M059J (cell line): Measurements from ENCODE around the gene NOL9. TPM values are rescaled to one million over a fixed set of nuclear protein-coding genes. Genes with fewer than 3 reads are reported as not detected.
"Not testable (repeated sequence)": the region's sequence is repeated elsewhere in the genome, so short reads cannot be mapped to it uniquely, and the experiment has no call there.

ENCODE experiments used
- DNase-seq: peaks from one replicate; pipeline ENCODE4 v3.0.0-alpha.2; 2012; ENCODE audit warnings: low read depth
- total RNA-seq: library from RNA; depleted of rRNA; stranded (reverse); fragments of >200 nt; shearing (Covaris generic); gene quantifications from 2 replicates; pipeline ENCODE4 v1.2.3, GENCODE V29; 2014; rRNA removed

NOL9 gene
- total RNA-seq = 13.2 and 25.5 TPM in 2 replicates

DNA sequence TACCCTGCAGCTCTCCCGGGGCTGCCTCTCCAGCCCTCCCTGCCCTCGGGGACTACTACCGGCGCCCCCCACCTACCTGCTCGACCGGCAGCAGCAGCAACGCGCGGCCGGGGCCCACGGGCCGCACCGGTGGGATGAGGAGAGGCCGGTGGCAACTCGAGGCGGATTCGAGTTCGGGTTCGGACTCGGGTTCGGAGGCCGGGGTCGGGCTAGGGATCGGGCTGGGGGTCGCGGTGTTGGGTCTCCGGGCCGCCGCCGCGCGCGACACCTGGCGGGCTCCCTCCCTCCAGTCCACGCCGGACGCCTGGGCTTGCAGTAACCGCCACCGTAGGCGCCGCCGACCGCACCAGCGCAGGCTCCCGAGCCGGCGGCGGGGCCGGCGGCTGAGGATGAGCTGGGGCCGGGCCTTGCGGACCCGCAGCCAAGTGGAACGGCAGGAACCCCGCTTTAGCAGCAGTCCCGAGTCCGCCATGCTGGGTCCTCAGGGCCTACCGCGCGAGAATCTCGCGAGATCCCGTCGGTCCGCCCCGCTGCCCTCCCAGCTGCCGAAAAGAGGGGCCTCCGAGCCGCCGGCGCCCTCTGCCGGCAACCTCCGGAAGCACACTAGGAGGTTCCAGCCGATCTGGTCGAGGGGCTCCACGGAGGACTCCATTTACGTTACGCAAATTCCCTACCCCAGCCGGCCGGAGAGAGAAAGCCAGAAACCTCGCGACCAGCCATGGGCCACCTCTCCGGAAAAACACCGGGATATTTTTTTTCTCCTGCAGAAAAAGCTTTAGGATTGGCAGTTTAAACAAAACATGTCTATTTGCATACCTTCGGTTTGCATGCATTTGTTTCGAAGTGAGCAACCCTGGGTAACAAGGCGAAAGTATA is at the start of gene NOL9:
NOL9 (minus strand) TSS at position 483 of the 876 bp plus-strand sequence; CDS start at position 472, 11 bp downstream.
- DNase-seq = peak; percentile 90

DNA sequence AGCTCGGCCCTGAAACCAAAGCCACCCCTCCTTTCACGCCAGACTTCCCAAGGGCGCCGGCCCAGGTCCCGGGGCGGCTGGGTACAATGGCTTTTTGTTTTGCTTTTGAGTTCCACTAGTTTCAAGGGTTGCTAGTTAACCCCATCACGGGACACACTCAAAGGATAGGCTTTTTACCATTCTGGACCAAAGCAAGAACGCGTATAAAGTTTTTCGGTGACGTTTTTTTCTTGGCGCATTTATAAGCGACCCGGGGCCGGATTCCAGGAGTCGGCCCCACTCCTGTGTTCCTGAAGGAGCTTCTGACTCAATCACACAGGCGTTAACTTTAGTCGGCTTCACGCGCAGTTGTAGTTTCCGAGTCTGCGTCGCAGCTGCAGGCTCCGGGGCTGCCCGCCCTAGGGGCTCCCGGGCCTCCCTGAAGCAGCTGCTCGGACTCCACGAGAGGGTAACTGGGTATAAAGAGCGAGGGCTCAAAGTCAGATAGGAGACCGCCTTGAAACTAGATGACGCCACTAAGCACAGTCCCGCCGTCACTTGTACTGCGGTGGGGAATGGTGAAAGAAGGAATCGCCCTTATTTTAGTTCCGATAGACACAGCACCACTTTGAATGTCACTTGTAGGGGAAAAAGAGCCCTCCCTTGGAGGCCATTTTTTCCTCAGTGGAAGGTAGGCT is 49.1 kb upstream of the NOL9 start:
- peak; percentile 77 for DNase-seq

DNA sequence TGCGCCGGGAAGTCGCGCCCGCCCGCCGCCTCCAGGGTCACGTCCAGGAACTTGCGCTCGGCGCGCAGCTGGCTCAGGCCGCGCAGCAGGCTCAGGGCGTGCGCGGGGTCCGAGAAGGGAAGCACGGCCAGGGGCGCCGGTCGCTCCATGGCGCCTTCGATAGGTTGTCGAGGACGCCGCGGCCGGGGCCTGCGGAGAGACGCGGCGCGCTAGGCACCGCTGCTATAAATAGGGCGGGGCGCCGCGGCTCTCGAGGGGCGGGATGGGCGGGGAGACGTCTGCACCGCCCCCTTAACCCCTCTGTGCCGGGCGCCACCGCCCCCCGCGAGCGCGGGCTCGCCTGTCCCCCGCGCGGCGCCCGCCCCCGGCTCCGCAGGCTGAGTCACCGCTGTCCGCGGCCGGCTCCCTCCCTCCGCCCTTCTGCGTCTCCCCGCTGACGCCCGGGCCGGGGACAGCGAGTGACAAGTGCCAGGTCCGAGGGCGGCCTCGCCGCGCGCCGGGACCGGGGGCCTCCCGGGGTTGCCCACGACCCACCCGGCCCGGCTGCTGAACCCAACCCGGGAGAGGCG is 48.4 kb upstream of the NOL9 start, which contains the start of gene KLHL21:
KLHL21 (minus strand) TSS at position 201 of the 569 bp plus-strand sequence; CDS start at position 149, 52 bp downstream.
- peak; percentile 87 for DNase-seq

DNA sequence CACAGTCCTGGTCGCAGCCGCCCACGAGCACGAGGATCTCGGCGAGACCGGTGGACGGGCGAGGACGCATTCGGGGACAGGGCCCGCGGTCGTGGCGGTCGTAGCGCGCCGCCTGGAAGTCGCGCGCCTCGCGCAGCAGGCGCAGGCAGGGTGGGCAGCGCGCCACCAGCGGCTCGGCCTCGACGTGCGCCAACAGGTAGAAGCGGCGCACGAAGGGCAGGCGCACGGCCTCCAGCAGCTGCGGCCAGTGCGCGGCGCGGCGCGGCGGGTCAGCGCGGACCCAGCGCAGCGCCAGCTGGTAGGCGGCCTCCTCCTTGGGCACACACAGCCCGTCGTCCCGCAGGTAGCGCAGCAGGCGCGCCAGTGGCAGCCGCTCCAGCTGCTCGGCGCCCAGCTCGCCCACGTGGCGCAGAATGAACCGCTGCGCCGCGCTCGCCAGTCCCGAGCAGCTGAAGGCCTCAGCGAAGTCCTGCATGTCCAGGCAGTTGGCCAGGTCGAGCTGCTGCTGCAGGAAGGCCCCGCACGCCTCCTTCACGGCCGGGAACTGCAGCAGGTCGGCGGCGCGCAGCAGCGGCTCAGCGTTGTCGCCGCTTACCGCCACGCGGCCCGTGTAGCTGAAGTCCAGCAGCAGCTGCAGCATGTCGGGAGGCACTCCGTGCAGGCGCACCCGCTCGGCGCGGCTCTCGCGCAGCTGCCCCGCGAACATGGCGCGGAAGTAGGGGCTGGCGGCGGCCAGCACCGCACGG is 47.8 kb upstream of the NOL9 start:
- peak; percentile 62 for DNase-seq

DNA sequence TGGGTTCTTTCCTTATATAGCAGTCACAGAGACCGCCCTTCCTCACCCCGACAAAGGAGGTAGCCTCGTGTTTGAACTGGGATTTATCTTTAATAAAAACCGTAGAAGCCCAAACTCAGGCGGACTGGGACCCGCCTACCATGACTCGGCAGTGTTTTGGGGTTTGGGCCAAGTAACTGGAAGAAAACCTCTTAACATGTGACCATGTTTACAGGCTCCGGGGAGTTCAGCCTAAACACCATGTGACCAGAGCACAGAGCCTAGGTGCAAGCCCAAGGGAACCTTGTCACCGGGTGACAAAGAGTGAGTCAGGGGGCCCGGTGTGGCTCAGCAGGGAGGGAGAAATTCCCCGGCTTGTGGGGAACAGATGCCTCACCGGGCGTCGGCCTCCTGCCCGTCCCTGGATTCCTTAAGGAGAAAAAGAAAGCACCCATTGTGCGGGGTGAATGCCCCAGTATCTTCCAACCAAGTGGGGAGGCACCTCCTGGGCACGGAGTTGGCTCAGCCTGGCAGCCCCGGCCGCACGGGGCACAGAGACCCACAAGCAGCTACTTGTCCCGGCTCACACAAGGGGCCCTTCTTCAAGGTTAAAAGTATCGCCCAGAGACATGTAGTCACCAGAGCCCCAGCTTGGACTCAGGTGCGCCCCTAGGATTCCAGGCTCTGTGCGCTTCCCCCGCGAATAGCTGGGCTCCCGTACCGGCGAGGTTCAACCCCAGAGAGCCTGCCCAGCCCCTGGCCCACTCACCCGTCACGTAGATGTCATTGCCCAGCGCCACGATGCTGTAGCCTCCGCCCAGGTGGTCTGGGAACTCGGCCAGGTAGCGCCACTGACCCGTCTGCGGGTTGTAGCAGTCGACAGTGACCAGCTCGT is 47.0 kb upstream of the NOL9 start:
- peak; percentile 98 for DNase-seq

DNA sequence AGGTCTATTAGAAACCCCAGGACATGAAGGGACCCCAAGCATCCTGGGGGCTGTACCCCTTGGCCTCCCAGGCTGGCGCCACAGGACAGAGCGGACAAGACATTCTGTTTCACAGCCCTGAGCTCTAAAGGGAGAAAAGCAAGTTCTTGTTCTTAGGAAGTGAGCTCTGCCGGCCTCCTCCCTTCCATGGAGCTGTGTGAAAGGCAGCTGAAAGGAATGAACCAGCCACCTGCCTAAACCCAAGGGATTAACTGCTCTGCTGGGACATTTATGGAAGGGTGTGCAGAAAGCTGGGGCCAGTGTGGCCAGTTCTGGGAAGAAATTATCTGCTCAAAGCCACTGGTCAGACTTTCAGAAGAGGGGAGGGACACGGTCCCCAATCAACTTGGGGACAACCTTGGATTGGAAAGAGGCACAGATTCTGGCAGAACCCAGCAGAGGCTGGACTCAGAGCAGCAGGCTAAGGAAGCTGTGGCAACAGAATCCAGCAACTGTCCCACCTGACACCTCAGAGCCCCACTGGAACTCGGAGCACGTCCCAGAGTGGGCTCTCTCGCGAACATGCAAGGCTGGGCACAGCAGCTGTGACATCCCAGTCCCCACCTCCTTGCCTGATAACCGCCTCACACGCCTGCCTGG is 46.2 kb upstream of the NOL9 start:
- no peak for DNase-seq

DNA sequence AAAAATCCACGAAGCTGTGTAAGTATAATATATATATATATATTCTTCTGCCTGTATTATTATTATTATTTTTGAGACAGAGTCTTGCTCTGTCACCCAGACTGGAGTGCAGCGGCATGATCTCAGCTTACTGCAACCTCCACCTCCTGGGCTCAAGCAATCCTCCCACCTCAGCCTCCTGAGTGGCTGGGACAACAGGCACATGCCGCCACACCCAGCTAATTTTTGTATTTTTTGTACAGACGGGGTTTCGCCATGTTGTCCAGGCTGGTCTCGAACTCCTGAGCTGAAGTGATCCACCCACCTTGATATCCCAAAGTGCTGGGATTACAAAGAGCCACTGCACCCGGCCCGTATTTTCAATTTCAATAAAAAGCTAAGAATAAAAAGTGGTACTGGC is 45.7 kb upstream of the NOL9 start:
- DNase-seq = not testable (repeated sequence)

DNA sequence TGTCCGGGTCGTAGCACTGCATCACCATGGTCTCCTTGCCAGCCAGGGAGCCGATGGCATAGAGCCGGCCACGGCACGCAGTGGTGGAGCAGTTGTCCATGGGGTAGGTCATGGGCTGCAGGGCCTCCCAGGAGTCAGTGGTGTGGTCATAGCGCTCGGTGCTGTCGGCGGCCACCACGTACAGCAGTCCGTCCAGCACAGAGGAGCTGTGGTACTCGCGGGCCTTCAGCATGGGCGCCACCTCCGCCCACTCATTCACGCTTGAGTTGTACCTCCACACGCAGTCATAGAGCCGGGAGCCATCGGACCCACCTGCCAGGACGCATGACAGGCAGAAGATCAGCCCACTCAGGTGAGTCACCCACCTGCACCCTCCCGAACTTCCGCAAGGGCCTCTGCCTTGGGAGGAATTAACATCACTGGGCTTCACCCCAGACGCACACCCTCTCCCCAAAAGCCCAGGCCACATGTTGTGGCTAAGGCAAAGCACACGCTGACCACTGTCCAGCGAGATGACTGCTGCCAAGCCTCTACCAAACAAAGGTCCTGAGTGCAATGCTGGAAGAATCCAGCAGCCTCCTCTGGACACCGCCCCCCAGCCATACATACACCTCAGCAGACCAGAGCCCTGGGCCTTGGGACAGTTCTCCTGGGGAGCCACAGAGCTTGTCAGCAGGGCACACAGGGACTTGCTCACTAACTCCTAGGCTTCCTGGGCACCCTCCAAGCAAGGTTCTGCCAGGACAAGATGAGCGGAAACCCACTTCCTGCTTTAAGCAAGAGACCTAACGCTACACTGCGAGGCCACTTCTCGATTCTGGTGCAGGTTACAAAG is 45.0 kb upstream of the NOL9 start:
- no peak for DNase-seq

DNA sequence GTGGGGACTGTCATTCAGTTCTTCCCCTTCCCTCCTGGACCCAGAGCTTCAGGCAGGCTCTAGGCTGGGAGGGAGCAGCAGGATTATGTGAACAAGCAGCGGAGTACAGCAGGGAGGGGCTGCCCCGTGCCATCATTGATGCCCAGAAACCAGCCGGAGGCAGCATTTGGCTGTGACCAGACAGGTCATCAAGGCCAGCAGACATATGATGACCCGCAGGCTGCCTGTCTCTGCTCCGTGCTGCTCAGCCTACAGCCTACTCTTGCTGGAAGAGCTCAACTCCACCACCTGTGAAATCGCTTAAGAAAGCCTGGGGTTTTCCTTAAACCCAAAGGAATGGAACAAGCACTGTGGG is 43.4 kb upstream of the NOL9 start:
- no peak for DNase-seq

DNA sequence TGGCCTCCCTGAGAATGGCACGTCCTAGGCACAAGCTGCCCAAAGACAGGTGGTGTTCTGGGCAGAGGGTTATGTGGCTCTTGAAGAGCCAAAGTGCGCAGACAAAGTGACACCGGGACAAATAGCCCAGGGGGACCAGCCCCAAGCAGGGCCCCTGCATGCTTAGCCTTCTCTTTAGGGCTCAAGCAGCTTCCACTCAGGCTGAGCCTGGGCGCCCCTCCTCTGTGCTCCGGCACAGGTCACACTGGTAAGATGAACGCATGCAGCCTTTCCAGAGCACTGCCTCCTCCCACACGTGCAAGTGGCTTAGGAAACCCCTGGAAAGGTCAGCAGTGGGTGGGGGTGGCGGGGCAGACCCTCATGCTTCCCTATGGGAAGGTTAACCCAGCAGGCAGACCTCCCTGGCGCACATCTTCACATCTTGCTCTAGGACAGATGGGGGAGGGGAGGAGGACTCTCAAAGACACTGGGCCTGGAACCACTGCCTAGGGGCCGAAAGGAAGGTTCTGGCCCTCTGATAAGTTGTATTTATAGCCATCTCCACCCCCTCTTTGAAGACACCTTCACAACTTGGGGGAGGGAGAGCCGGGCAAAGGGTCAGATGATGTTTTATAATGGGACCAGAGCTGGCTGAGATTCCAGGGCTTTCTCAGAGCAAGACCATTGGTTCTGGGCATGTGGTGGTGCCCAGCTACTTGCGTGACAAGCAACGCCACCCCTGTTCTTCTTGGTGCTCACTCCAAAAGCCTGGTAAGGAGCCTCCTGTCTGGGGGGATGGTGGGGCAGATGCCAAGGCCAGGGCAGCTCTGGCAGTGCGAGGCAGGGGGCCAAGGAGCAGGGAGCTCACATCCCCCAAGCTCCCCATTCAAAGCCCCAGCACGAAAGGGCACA is 42.8 kb upstream of the NOL9 start:
- DNase-seq = no peak

DNA sequence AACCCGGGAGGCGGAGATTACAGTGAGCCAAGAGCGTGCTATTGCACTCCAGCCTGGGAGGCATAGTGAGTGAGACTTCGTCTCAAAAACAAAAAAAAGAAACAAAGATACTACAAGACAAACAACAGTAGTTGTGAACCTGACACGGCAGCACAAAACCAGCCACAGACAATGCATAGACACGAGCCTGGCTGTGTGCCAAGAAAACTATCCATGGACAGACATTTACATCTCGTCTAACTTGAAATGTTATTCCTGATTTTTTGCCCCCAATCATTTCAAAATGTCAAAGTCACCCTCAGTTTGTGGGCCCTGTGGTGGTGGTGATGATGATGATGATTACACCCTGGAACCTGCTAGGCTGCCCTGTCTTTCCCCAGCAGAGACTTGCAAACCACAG is 42.0 kb upstream of the NOL9 start:
- DNase-seq = no peak

DNA sequence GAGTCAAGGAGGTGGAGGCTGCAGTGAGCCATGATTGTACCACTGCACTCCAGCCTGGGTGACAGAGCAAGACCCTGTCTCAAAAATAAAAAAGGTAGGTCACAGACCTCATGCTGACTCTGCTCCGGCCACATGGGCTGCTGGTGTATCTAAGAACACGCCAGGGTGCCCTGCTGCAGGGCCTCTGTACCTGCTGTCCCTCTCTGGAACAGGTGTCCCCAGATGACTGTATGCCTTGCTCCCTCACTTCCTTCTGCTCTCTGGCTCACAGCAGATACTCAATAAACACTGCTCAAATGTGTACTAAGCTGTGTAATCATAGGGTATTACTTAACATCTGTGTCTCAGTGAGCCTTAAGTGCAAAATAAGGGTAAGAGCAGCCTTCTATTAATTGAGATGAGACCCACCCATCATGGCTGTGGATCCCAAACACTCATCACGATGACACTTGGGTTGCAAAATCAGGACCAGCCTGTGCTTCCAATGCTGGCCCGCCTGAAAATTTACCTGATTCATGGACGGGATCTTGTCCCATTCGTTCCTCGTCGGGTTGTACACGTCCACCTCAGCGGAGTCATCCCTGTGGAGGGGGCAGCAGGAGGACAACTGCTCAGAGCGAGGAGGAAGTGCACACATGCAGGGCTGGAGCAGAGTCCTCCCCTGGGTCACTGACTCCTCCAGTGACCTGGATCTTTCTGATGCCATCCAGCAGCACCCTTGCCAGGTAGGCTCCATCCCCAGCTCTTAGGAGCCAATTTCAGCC is 40.8 kb upstream of the NOL9 start:
- no peak for DNase-seq

DNA sequence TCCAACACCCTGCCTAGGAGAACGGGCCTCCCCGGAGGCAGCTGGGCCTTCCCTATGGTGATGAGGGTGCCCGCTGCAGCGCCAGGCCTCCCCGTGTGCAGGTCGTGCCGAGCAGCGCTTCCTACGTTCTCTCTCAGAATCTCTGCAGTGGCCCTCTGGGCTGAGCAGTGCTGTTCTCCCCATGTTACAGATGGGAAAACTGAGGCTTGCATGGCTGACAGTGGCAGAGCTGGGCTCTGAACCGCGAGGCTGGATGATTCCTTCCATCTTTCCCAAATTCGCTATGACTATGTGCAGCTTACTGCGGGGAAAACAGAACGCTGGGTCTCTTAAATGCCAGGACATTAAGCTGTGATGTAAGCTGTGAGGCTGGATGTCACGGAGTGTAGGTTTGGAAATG is 39.5 kb upstream of the NOL9 start:
- no peak for DNase-seq

DNA sequence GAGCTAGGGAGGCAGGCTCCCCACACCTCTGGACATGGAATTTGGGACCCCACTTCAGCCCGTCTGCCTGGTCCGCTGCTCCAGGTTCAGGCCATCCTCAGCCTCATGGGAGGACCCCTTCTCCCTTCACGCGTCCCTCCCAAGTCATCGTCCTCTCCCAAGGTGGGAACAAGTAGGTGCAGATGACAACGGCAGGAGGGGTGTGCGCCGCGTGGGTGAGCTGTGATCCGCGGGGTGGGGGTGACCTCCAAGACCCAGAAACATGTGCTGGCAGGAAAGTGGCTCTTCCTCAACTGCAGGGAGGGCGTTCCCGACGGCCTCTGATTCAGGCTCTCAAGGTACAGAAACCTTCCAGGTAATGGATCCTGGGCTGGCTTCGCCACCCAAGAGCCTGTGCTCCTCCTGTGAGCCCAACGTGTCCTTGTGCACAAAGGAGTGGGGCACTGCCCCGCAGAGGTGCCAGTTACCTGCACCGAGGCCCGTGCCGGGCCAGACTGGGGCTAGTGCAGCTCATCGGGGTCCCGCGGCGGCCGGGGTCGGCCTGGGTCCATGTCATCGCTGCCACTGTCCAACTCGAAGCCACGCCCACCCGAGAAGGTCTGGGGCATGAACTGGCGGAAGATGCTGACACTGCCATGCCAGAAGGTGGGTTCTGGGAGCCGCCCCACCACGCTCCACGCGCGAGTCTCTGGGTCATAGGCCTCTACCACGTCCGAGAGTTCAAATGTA is 38.7 kb upstream of the NOL9 start:
- no peak for DNase-seq

DNA sequence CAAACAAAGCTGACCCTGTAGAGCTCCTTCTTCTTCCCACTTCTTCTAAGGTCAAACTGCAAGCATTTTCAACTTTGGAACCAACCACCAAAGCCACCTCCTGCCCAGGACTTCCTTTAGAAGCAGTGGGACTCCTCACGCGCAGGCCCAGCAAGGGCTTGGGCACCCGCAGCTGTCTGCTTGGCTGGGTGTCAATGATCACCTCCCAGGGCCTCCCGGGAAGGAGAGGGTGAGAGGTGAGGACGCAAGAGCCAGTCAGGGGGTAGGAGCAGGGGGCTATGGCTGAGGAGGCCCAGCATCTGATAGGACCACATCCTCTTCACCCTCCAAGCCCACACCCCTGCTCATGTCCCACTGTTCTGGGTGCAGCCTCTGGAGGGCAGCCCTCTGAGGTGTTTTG is 38.1 kb upstream of the NOL9 start:
- DNase-seq = no peak

DNA sequence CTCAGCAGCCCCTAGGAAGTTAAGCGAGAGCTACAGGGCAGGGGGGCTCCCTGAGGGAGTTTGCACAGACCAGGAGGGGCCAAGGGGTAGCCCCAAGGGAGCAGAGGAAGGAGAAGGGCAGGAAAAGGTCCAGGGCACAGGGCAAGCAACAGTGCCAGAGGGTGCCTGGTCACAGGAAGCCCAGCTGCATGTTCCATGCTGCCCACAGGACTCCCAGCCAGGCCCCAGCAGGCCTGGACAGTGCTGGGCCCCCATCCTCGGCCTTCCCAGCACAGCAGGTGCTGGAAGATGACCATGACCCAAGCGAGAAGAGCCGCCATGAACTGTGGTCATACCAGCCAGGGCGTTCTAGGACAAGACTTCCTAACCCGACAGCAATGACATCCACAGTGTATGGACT is 37.3 kb upstream of the NOL9 start:
- DNase-seq = no peak

DNA sequence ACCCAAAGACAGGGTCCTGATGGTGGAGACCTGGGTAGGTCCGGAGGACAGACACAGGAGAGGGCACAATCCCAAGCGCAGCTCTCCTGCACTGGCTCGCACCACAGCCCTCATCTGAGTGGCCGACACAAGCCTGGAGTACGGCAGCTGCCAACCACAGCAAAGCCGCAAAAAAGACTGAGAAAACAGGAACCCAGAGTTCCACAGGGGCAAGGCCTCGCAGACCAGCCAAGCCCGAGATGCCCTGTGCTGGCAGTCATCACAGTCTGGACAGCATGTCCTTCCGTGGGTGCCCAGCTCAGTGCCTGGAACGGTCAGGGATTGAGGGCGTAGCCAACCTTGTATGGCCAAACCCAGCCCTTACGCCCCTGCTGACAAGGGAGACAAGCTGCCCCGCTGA is 36.9 kb upstream of the NOL9 start:
- no peak for DNase-seq
